Colonic mucosa (tissue), 4 donors: ENCODE results near the gene TYROBP. TPM values are rescaled to one million over a fixed set of nuclear protein-coding genes. Genes with fewer than 3 reads are reported as not detected.
A peak's percentile ranks its signal among the peaks of the same experiment; 100 is the strongest.

Experiments
- DNase-seq: peaks from one replicate; pipeline ENCODE4 v3.0.0-alpha.2; 2020
- H3K27ac ChIP-seq: fragments of 200-600 bp; one replicate; pipeline ENCODE4 v1.8.0; 2021
- H3K27me3 ChIP-seq: fragments of 200-600 bp; one replicate; pipeline ENCODE4 v1.8.0; 2021
- H3K36me3 ChIP-seq: fragments of 200-600 bp; one replicate; pipeline ENCODE4 v1.8.0; 2021
- H3K4me1 ChIP-seq: fragments of 200-600 bp; one replicate; pipeline ENCODE4 v1.8.0; 2021; ENCODE audit warnings: mild to moderate bottlenecking
- H3K4me3 ChIP-seq: fragments of 200-600 bp; one replicate; pipeline ENCODE4 v1.8.0; 2021
- H3K9ac ChIP-seq, 2 donors: one replicate each; pipeline ENCODE4 v1.7.0; 2013; ENCODE audit warnings: control low read depth in 2 of 2, low read depth in 2 of 2, low read length in 2 of 2
- H3K9me3 ChIP-seq: fragments of 200-600 bp; one replicate; pipeline ENCODE4 v1.8.0; 2021
- CTCF ChIP-seq: fragments of 200-600 bp; IDR thresholded peaks from one replicate; pipeline ENCODE4 v1.8.0; 2022; ENCODE audit warnings: antibody characterized with exemption, mild to moderate bottlenecking
- intact Hi-C: fragments of 100-400 bp; cut with DNase I; formaldehyde crosslinking; loops from one replicate; pipeline ENCODE4 v1.14.1; 2022
- total RNA-seq, 2 donors: library from RNA; stranded (reverse); fragmentation: NEBNext Ultra II Directional in 1 of 2; extraction: Animal tissue kit (Norgen Biotek cat#: 25700) in 1 of 2; gene quantifications; one replicate each; pipeline ENCODE4 v1.2.1, GENCODE V29; 2021
- donor health status: healthy.
- donor health status: DM: no; HTN: no; CAD: no.
- donor health status: DM: no; HTN: no; CAD: no.

TYROBP gene
- total RNA-seq, 2 donors from 2014 or later = 10.4 to 32.8 TPM

DNA sequence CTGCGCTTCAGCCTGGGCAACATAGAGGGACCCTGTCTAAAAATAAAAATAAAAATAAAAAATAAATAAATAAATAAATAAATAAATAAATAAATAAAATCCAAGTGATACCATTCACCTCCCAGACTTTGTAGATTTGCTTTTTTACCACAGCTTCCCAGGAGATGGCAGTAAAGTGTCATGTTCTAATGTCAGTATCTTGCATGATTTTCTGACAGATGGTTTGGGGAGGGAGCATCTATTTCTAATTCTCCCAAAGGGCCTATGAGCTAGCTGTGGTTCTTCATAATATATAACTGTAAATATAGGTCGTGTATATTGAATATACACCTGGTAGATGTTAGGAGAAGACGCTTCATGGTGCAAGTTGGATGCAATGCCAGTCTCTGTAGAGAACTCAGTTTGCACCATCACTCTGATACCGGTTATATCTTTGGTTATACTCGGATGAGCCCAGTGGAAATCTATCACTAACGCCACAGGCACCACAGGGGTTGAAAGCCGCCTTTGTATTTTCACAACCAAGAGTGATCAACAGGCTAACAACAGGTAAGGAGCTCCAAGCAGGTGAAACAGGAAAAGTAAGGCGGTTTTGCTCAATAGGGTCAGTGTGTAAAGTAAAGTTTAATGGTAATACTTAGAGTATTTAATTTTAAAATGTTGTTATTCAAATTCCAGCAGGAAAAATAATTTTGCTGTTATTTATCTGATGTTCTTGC is 25.8 kb downstream of the TYROBP start:
- H3K9me3 ChIP-seq = no peaks in the 10 kb centered on the region
- H3K4me3 ChIP-seq = no peak overlapping the region
- no peak overlapping the region for H3K27ac ChIP-seq
- no peaks in the 10 kb centered on the region for H3K27me3 ChIP-seq
- no peak overlapping the region for H3K9ac ChIP-seq
- H3K36me3 ChIP-seq = no peaks in the 10 kb centered on the region
- peak; percentile 62 for DNase-seq
- intact Hi-C loops = loop anchor here (5.0 kb wide), 1 partner anchor 50 kb away; no protein-coding TSS in a partner anchor
- TF ChIP-seq CTCF = peak; percentile 41
- no peaks in the 10 kb centered on the region for H3K4me1 ChIP-seq

DNA sequence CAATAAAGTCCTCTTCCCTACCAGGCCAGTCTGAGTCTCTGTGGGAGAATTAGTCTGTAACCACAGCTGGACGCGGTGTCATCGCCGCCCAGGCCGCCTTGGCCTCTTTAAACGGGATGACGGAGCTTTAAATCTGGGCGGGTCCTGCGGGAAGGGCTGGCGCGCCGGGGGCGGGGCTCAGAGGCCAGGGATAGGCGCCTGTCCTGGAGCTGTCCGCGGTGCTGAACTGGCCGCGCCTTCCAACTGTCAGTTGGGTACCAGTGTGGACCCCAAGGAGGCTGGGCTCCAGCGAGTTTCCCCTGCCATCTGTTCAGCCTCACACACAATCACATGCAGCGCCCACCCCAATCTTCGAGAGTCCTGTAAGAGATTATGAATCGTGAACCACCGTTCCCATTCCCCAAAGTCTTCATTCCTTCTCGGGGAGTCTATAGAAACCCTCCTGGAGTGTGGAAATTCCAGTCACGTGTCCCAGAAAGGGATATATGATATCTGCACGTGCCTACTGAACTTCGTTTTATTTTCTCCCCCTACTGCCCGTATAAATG is 28.3 kb downstream of the TYROBP start:
- intact Hi-C loops = loop anchor here (2.0 to 5.0 kb wide), 2 partner anchors 52 to 187 kb away; no protein-coding TSS in a partner anchor
- DNase-seq = peak; percentile 93
- no peaks in the 10 kb centered on the region for H3K27me3 ChIP-seq
- H3K4me1 ChIP-seq = no peaks in the 10 kb centered on the region
- no peak overlapping the region for H3K9ac ChIP-seq
- H3K4me3 ChIP-seq = no peak overlapping the region
- no peaks in the 10 kb centered on the region for H3K9me3 ChIP-seq
- H3K27ac ChIP-seq = no peak overlapping the region
- no peaks in the 10 kb centered on the region for H3K36me3 ChIP-seq
- no peak for TF ChIP-seq CTCF

GRCh38 chr19:35879068-35879467 is 29.0 kb downstream of the TYROBP start:
- TF ChIP-seq CTCF = no peak
- no peak for DNase-seq
- Histone ChIP-seq H3K36me3 (no peaks in the 10 kb centered on the region), H3K4me3 (no peak overlapping the region), H3K27ac (no peak overlapping the region), H3K4me1 (no peaks in the 10 kb centered on the region), H3K9ac (no peak overlapping the region), H3K9me3 (no peaks in the 10 kb centered on the region), H3K27me3 (no peaks in the 10 kb centered on the region)
- intact Hi-C loops = no loop called here

DNA sequence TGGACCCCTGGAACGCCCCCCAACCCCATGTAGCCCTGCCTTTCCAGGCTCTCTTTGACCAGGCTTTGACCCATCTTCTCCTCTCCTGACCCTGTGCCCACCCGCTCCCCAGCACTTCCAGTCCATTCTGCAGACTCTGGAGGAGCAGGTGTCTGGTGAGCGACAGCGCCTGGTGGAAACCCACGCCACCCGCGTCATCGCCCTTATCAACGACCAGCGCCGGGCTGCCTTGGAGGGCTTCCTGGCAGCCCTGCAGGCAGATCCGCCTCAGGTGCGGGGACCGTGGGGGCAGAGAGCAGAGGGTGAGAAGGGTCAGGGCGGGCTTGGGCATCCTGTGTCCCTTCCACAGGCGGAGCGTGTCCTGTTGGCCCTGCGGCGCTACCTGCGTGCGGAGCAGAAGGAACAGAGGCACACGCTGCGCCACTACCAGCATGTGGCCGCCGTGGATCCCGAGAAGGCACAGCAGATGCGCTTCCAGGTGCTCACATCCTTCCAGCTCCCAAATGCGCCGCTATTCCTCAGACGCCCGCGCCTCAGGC is 33.6 kb downstream of the TYROBP start:
- TF ChIP-seq CTCF = no peak
- intact Hi-C loops = no loop called here
- Histone ChIP-seq H3K27ac (no peak overlapping the region), H3K9me3 (no peaks in the 10 kb centered on the region), H3K9ac (no peak overlapping the region), H3K4me1 (peaks cover 2% of the 10 kb centered on the region), H3K27me3 (peaks cover 3% of the 10 kb centered on the region), H3K4me3 (no peak overlapping the region), H3K36me3 (no peaks in the 10 kb centered on the region)
- DNase-seq = no peak

DNA sequence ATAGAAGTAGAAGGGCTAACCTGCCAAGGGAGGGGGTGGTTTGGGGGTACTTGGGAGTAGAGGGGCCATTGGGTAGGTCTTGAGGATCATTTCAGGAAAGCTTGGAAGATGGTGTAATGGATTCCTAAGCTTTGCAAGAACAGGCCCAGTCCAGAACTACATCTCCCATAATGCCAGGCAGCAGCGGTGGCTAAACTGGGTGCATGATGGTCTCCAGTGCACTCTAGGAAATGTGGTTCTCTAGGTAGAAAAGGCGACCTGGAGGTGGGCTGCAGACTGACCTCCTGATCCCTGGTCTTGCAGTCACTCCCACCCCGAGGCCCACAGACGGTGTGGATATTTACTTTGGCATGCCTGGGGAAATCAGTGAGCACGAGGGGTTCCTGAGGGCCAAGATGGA is 35.9 kb downstream of the TYROBP start:
- H3K27me3 ChIP-seq = peaks cover 11% of the 10 kb centered on the region
- DNase-seq = no peak
- intact Hi-C loops = no loop called here
- H3K9me3 ChIP-seq = no peaks in the 10 kb centered on the region
- no peaks in the 10 kb centered on the region for H3K36me3 ChIP-seq
- TF ChIP-seq CTCF = no peak
- no peak overlapping the region for H3K4me3 ChIP-seq
- peaks cover 7% of the 10 kb centered on the region for H3K4me1 ChIP-seq
- H3K27ac ChIP-seq = no peak overlapping the region
- no peak overlapping the region for H3K9ac ChIP-seq
